Neural cell (in vitro differentiated cells): Measurements from ENCODE around the gene BLOC1S5.

Source experiments
- CTCF ChIP-seq: fragments of 450-650 bp; IDR thresholded peaks from 2 replicates; pipeline ENCODE4 v1.5.1; 2014; ENCODE audit warnings: antibody characterized with exemption, mild to moderate bottlenecking, moderate library complexity; ENCODE audit not compliant: poor library complexity, severe bottlenecking
- EZH2 ChIP-seq: fragments of 200-600, 300-800 bp; shearing (Covaris generic), sonication (generic); IDR thresholded peaks from 2 replicates; pipeline ENCODE4 v1.6.1; 2014; ENCODE audit warnings: antibody characterized with exemption, low read length, borderline replicate concordance, mild to moderate bottlenecking; ENCODE audit not compliant: insufficient read depth, poor library complexity, severe bottlenecking
- MXI1 ChIP-seq: fragments of 450-650 bp; conservative IDR thresholded peaks from 2 replicates; pipeline ENCODE4 v1.6.1; 2014; ENCODE audit warnings: antibody characterized with exemption, mild to moderate bottlenecking; ENCODE audit not compliant: poor library complexity, severe bottlenecking
- SMC3 ChIP-seq: fragments of 450-650 bp; conservative IDR thresholded peaks from 2 replicates; pipeline ENCODE4 v1.6.1; 2014; ENCODE audit warnings: antibody characterized with exemption, mild to moderate bottlenecking, moderate library complexity; ENCODE audit not compliant: poor library complexity

- TF ChIP-seq CTCF (no peak), EZH2 (no peak), MXI1 (no peak), SMC3 (no peak)
These were observed 22.1 kb downstream of the BLOC1S5 start for GRCh38 chr6:8041913-8042583.
